Panc1 (cell line): ENCODE data around the gene COL5A2.

Experiments used
- CTCF ChIP-seq: fragments of 450-650 bp; IDR thresholded peaks from 2 replicates; pipeline ENCODE4 v1.5.1; 2017; ENCODE audit warnings: mild to moderate bottlenecking
- TCF7L2 ChIP-seq: IDR thresholded peaks from 2 replicates; pipeline ENCODE4 v1.6.1; 2011; ENCODE audit warnings: mild to moderate bottlenecking, low read depth, low read length, inconsistent platforms

GRCh38 chr2:188997263-188997662, 182.3 kb downstream of the COL5A2 start:
- no peak for TF ChIP-seq CTCF
- no peak for TF ChIP-seq TCF7L2
